Epithelial cell of proximal tubule (primary cell): ENCODE measurements around the gene KDSR. TPM values are rescaled to one million over a fixed set of nuclear protein-coding genes. Genes with fewer than 3 reads are reported as not detected.
"Not testable (repeated sequence)": the region's sequence is repeated elsewhere in the genome, so short reads cannot be mapped to it uniquely, and the experiment has no call there.

ENCODE experiments used
- DNase-seq: peaks from one replicate; pipeline ENCODE4 v3.0.0-alpha.2; 2011; ENCODE audit warnings: low read depth
- H3K4me3 ChIP-seq: 2 replicates; pipeline ENCODE4 v1.5.1; 2011; ENCODE audit warnings: low read depth, mild to moderate bottlenecking, low read length
- CTCF ChIP-seq: conservative IDR thresholded peaks from 2 replicates; pipeline ENCODE4 v1.5.1; 2012; ENCODE audit warnings: low read depth, mild to moderate bottlenecking, low read length
- total RNA-seq: library from RNA; depleted of rRNA; stranded (reverse); fragments of >200 nt; gene quantifications from 2 replicates; pipeline ENCODE4 v1.2.3, GENCODE V29; 2015

KDSR gene
- total RNA-seq, 1 donor from 2014 or later, result 25.4 TPM

DNA sequence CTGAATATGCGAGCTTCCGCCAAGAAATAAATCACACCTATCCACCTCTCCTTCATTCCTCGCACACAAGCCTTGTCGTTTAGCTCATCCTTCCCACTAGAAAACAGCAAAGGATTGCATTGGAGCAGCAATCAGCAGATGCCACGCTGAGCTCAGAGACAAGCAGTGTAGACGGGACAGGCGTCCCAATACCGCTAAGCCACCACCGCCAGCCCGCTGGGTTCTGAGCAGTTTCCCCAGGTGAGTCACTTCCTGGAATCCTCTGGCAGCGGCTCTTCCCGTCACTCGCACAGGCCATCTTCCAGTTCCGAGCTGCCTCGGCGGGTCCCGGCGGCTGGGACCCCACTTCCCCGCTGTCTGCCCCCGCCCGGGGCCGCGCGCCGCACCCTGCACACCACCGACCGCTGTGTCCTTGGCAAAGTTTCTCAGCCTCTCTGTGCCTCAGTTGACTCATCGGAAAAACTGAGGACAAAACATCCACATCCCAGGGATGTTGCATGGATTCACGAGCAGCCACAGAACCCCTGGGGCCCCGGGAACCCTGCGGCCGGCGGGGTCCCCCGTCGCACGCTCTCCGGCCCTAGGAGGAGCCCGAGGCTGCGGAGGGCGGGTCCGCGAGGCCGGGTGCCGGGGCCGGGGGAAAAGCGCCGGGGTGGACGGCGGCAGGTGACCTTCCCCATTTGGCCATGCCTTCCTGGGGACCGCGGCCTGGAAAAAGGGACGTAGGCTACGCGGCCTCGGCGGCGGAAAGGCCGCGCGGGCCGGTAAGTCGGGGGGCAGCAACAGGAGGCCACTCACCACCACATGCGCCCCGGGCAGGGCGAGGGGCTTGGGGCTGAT, 573 bp downstream of the KDSR start:
- no peak for TF ChIP-seq CTCF
- DNase-seq, result no peak
- peak overlapping the region; percentile 82 for H3K4me3 ChIP-seq

DNA sequence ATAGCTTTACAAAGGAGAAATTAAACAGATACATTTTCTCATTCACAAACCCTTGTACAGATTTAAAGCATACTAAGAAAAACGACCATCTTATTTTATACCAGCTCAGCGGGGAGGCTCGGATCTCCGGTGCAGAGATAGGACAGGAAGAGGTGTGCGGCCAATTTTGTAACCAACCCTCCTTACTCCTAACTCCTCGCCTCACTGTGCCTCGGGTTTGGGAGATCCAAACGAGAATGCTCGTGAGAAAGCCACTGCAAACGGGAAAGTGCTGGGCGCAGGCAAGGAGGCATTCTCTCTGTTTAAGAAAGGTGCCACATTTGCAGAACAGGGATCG, 1.2 kb downstream of the KDSR start:
- H3K4me3 ChIP-seq, result peak overlapping the region; percentile 82
- no peak for TF ChIP-seq CTCF
- no peak for DNase-seq

- no peak for DNase-seq
- no peak for TF ChIP-seq CTCF
These were observed 3.1 kb downstream of the KDSR start for GRCh38 chr18:63363951-63364350.

DNA sequence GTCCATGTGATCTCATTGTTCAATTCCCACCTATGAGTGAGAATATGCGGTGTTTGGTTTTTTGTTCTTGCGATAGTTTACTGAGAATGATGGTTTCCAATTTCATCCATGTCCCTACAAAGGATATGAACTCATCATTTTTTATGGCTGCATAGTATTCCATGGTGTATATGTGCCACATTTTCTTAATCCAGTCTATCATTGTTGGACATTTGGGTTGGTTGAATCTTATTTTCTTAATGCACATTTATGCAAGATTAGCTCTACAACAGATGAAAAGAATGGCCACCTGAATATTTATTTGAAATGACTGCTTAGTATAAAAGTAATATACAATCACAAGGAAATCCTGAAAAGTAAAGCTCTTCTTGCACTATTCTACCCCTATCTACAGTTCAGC, 3.6 kb downstream of the KDSR start:
- H3K4me3 ChIP-seq, DNase-seq: not testable (repeated sequence)

More at GRCh38 chr18:63363951-63364350, 3.1 kb downstream of the KDSR start:
- H3K4me3 ChIP-seq, result no peak overlapping the region

DNA sequence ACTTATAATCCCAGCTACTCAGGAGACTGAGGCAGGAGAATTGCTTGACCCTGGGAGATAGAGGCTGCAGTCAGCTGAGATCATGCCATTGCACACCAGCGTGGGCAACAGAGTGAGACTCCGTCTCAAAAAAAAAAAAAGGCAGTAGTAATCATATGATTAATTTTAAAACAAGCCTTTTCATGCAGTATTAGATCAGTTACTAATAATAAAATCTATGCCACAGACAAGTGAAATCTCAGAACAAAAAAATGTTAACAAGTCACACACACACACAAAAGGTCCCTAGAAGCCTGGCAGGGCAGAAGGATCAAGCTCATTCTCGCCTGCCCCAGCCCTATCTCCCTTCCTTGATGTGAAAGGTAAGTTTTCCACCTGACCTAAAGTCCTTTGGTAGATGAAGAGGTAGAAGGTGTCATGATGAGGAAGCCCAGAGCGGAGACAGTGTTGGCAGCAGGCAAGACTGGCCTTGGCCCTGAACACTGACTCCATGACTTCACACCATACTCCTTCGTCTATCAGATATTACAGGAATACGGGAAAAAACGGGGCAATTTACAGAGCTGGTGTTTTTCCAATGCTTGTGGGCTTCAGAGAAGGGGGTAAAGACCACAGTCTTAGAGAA, 10.6 kb downstream of the KDSR start:
- no peak for DNase-seq
- TF ChIP-seq CTCF, result no peak
- no peak overlapping the region for H3K4me3 ChIP-seq

GRCh38 chr18:63350230-63350629, 16.8 kb downstream of the KDSR start:
- no peak overlapping the region for H3K4me3 ChIP-seq
- no peak for TF ChIP-seq CTCF
- DNase-seq, result no peak

DNA sequence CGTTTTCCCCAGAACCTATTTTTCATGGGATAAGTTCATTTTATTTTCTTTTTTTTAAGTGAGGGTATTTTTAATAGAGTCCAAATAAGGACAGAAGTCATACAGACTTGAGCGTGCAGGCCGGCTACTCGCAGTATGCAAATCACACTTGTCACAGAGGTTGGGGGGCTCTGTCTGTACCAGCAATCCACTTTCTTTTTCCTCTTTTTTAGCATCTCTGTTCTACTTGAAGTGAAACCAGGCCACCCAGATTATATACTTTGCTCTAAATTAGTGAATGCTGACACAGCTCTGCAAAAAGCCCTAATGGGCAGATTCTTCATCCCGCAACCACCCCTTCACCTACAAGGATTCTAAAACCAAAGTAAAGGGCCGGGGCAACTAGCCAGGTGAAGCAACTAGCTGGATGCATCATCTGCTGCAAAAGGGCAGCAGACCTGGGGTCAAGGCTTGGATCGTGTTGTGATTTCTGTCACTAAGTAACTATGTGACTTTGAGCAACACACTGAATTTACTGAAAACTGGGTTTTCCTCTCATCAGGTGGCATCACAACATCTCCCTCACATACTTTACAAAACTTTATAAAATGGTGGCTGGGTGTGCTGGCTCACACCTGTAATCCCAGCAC, 18.4 kb downstream of the KDSR start:
- no peak overlapping the region for H3K4me3 ChIP-seq
- no peak for TF ChIP-seq CTCF

More for the DNA sequence above, 18.4 kb downstream of the KDSR start:
- no peak for DNase-seq
